Hematopoietic multipotent progenitor cell treated with erythropoietin and hydrocortisone succinate and interleukin-3 and kit ligand, for 6 days (in vitro differentiated cells): Measurements from ENCODE around the gene PPFIA3.
A peak's percentile ranks its signal among the peaks of the same experiment; 100 is the strongest.

Experiments
- DNase-seq: peaks from one replicate; pipeline ENCODE4 v3.0.0-alpha.2; 2015

PPFIA3 gene

DNA sequence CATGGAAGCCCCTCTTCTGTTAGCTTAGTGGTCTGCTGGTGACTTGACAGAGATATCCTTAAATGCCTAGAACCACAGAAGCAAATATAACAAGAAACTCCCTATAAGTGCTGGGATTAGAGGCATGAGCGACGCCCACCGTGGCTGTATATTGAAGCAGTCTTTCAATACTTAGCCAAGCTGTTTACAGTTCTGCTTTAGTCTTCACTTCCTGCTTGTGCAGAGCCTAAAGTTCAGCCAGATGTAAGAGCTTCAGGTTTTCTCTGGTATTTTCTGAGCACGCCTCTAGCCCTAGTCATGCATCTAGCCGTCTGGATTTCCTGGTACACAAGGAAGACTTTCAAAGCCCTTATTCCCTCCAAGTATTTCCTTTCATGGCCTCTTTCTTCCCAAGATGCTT lies 66.8 kb downstream of the PPFIA3 start:
- no peak for DNase-seq

DNA sequence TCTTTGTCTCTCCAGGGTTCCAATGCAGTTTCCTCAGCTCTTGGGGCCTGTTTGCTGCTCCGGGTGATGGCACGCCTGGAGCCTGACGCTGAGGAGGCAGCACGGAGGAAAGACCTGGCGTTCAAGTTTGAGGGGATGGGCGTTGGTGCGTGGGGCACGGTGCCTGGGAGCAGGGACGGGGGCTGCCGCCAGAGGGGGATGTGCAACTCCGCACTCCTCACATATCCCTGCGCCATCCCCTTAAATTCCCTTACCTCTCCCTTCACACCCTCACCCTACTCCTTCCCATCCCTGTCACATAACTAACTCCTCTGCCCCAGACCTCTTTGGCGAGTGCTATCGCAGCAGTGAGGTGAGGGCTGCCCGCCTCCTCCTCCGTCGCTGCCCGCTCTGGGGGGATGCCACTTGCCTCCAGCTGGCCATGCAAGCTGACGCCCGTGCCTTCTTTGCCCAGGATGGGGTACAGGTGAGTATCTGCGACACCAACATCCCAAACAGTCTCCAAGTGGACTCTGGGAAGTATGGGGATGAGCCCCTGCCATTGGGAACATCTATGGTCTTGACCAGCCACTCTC lies 69.4 kb downstream of the PPFIA3 start:
- DNase-seq: no peak

DNA sequence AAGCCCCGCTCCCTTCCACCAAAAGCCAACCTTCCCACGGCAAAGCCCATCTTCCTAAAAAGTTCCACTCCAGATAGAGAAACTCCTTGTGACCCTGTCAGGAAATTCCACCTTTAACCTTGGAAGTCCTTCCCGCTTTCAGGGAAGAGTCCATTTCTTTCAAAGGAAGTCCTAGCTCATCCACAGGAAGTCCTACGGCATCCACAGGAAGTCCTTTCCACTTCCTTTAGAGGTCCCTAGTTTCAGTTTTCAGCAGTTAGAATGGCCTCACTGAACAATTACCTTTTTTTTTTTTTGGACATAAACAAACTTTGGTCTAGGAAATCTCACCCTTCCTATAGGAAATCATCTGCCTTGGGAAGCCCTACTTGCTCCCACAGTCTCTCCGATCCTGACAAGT lies 69.9 kb downstream of the PPFIA3 start:
- DNase-seq: no peak

- no peak for DNase-seq
Measured at GRCh38 chr19:49190781-49191180, 71.4 kb downstream of the PPFIA3 start.

- no peak for DNase-seq
Measured at GRCh38 chr19:49193822-49194394, 74.6 kb downstream of the PPFIA3 start.

DNA sequence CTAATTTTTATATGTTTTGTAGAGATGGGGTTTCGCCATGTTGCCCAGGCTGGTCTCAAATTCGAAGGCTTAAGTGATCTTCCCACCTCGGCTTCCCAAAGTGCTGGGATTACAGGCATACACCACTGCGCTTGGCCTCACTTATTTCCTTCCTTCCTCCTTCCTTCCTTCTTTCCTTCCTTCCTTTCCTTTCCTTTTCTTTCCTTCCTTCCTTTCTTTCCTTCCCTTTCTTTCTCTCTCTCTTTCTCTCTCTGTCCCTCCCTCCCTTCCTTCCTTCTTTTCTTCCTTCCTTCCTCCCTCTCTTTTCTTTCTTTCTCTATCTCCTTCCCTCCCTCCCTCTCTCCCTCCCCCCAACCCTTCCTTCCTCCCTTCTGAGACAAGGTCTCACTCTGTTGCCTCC lies 75.1 kb downstream of the PPFIA3 start:
- no peak for DNase-seq

DNA sequence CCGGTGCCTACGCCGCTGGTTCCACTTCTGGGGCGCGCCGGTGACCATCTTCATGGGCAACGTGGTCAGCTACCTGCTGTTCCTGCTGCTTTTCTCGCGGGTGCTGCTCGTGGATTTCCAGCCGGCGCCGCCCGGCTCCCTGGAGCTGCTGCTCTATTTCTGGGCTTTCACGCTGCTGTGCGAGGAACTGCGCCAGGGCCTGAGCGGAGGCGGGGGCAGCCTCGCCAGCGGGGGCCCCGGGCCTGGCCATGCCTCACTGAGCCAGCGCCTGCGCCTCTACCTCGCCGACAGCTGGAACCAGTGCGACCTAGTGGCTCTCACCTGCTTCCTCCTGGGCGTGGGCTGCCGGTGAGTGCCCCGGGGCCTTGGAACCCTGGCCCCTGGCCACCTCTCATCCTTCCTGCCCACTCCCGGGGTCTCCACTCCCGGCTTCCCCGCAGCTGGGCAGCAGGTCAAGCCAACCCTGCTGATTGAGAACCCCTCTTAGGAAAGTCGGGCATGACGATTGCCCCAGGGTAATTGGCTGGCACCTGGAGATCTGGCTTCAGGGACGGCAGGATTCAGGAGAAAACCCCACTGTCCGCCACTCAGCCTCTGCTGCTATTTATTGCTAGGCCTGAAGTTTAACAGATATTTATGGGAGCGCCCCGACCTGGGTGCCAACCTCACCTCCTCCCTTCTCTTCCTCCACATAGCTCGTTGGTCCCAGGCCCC lies 77.3 kb downstream of the PPFIA3 start:
- DNase-seq: no peak

DNA sequence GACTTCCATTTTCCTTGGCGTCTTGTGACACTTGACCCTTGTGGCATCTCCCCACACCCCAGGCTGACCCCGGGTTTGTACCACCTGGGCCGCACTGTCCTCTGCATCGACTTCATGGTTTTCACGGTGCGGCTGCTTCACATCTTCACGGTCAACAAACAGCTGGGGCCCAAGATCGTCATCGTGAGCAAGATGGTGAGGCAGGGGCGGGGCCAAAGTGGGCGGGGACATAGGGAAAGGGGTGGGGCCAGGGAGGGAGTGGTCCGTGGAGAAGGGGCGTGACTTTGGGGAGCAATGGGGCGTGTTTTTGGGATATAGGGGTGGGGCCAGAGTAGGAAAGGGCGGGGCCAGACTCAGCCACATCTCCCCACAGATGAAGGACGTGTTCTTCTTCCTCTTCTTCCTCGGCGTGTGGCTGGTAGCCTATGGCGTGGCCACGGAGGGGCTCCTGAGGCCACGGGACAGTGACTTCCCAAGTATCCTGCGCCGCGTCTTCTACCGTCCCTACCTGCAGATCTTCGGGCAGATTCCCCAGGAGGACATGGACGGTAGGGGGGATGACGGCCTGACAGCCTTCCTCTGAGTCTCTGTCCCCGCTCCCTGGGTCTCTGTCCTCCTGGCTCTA lies 81.0 kb downstream of the PPFIA3 start:
- DNase-seq: peak; percentile 55
